ENCODE results near the gene MLN. TPM values are rescaled to one million over a fixed set of nuclear protein-coding genes. Genes with fewer than 3 reads are reported as not detected.

The MLN gene
- total RNA-seq, 1 experiment from 2014 or later = not detected

DNA sequence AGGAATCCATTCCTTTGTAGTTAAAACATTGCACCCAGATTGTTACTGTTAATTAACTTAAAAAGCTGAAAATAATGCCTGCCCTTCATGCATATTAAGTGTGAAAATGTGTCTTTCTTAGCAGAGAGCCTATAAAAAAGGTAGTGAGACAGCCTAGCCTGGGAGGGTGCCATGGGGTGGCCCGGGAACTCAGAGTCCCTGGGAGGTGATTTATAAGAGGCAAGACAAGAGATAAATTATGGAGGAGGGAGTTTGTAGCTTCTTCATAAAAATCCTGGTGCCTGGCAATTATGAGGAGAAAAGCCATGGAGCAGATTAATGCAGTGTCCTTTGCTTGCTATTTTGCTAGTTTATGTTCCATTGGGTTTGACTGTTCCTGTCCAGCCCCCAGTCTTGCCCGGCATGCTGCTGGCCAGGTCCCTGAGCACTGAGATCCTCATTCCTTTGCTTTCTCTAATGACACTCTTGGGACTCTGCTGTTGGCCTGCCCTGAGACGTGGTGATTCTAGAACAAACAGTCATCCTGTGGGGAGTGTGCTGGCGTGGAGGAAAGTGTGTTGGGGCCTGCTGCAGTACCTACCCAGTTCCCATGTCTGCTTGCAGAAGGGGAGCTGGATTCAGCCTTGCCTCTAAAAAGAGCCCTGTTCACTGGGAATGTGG lies 4.2 kb downstream of the MLN start:
- TF ChIP-seq JUND (IDR thresholded peaks at IDR 0.05) = no peak
- no peak for TF ChIP-seq CBX3 (IDR thresholded peaks at IDR 0.05; ENCODE audit: low read depth)
- TF ChIP-seq ELF1 (IDR thresholded peaks at IDR 0.05; ENCODE audit: borderline replicate concordance, low read depth) = no peak
- TF ChIP-seq FOSL1 (IDR thresholded peaks at IDR 0.05; ENCODE audit: low read depth) = no peak
- no peak for TF ChIP-seq POLR2AphosphoS5 (IDR thresholded peaks at IDR 0.05; ENCODE audit: low read depth, low read length)
- TF ChIP-seq SIN3A (IDR thresholded peaks at IDR 0.05; ENCODE audit: low read depth) = no peak
- no peak for TF ChIP-seq ZFX (IDR thresholded peaks at IDR 0.05)
- TF ChIP-seq REST (IDR thresholded peaks at IDR 0.05; ENCODE audit: low read depth) = no peak
- TF ChIP-seq, protein P1, sequence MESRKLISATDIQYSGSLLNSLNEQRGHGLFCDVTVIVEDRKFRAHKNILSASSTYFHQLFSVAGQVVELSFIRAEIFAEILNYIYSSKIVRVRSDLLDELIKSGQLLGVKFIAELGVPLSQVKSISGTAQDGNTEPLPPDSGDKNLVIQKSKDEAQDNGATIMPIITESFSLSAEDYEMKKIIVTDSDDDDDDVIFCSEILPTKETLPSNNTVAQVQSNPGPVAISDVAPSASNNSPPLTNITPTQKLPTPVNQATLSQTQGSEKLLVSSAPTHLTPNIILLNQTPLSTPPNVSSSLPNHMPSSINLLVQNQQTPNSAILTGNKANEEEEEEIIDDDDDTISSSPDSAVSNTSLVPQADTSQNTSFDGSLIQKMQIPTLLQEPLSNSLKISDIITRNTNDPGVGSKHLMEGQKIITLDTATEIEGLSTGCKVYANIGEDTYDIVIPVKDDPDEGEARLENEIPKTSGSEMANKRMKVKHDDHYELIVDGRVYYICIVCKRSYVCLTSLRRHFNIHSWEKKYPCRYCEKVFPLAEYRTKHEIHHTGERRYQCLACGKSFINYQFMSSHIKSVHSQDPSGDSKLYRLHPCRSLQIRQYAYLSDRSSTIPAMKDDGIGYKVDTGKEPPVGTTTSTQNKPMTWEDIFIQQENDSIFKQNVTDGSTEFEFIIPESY (IDR thresholded peaks at IDR 0.05; ENCODE audit: extremely low read depth, insufficient replicate concordance, low read length) = no peak
- TF ChIP-seq CEBPB (IDR thresholded peaks at IDR 0.05; ENCODE audit: low read depth) = no peak
- no peak for TF ChIP-seq EZH2 (IDR thresholded peaks at IDR 0.05)
- TF ChIP-seq, protein P2, sequence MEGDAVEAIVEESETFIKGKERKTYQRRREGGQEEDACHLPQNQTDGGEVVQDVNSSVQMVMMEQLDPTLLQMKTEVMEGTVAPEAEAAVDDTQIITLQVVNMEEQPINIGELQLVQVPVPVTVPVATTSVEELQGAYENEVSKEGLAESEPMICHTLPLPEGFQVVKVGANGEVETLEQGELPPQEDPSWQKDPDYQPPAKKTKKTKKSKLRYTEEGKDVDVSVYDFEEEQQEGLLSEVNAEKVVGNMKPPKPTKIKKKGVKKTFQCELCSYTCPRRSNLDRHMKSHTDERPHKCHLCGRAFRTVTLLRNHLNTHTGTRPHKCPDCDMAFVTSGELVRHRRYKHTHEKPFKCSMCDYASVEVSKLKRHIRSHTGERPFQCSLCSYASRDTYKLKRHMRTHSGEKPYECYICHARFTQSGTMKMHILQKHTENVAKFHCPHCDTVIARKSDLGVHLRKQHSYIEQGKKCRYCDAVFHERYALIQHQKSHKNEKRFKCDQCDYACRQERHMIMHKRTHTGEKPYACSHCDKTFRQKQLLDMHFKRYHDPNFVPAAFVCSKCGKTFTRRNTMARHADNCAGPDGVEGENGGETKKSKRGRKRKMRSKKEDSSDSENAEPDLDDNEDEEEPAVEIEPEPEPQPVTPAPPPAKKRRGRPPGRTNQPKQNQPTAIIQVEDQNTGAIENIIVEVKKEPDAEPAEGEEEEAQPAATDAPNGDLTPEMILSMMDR (IDR thresholded peaks at IDR 0.05 in 2 of 3, conservative IDR thresholded peaks at IDR 0.05 in 1 of 3; ENCODE audit: borderline replicate concordance in 1 of 3, insufficient read depth in 1 of 3, low read depth in 2 of 3, low read length in 2 of 3) = no peak
- TF ChIP-seq EZH2phosphoT487 (IDR thresholded peaks at IDR 0.05; ENCODE audit: borderline replicate concordance) = no peak
- no peak for TF ChIP-seq ATF3 (IDR thresholded peaks at IDR 0.05)
- no peak for TF ChIP-seq TCF7L2 (IDR thresholded peaks at IDR 0.05; ENCODE audit: borderline replicate concordance, extremely low read depth, insufficient read depth, insufficient read length)
- no peak for TF ChIP-seq ZNF274 (IDR thresholded peaks at IDR 0.05; ENCODE audit: low read depth, low read length)
- TF ChIP-seq YY1 (IDR thresholded peaks at IDR 0.05; ENCODE audit: extremely low read depth, insufficient replicate concordance, low read depth, low read length) = no peak
- ChIA-PET RAD21 (ENCODE audit: low non-redundant PET in 1 of 2, low total read pairs in 2 of 2, uncharacterized antibody in 2 of 2, unreplicated experiment in 2 of 2) (no interaction called here), POLR2A (no interaction called here), CTCF (no interaction called here)
- intact Hi-C loops (cut with micrococcal nuclease) = no loop called here
- no TSS peak for BruUV-seq (replicated peaks)
- no peak overlapping the region for H3K27ac ChIP-seq (ENCODE audit: low read depth, low read length)
- H3K4me1 ChIP-seq (ENCODE audit: control insufficient read depth in 1 of 2, insufficient read depth in 2 of 2, low read length in 2 of 2) = peaks cover 0 to 3% of the 10 kb centered on the region in 2 experiments; a peak in 2 of 4 replicates
- ATAC-seq (no peak), DNase-seq (ENCODE audit: low read depth, low spot score) (no peak)
- no peaks in the 10 kb centered on the region for H4K20me1 ChIP-seq (ENCODE audit: insufficient read depth)
- peaks cover 6% of the 10 kb centered on the region; the same call in 1 of the 2 replicates for H3K27me3 ChIP-seq (ENCODE audit: insufficient read depth, low read length)
- no peak overlapping the region for H3K4me3 ChIP-seq (replicated peaks in 1 of 2; ENCODE audit: low read depth in 1 of 2, low read length in 2 of 2)
- H2AFZ ChIP-seq (ENCODE audit: low read depth, low read length, poor library complexity, severe bottlenecking) = no peak overlapping the region
- H3K36me3 ChIP-seq (ENCODE audit: control insufficient read depth in 1 of 2, insufficient read depth in 2 of 2, low read length in 2 of 2) = no peaks in the 10 kb centered on the region
- no peak overlapping the region for H3K9ac ChIP-seq (ENCODE audit: low read length)
- no peak overlapping the region for H3K4me2 ChIP-seq (ENCODE audit: low read length)
- H3K9me3 ChIP-seq (ENCODE audit: control insufficient read depth in 1 of 2, insufficient read depth in 1 of 2, low read depth in 1 of 2, low read length in 2 of 2) = no peaks in the 10 kb centered on the region
- H3K9me2 ChIP-seq (ENCODE audit: insufficient read depth) = no peaks in the 10 kb centered on the region
- H3K79me2 ChIP-seq (ENCODE audit: insufficient read depth, low read length) = no peaks in the 10 kb centered on the region
